Fibroblast of lung (primary cell): ENCODE data around the gene LRRC55. TPM values are rescaled to one million over a fixed set of nuclear protein-coding genes. Genes with fewer than 3 reads are reported as not detected.

Experiments used
- DNase-seq, 2 donors: peaks; one replicate each; pipeline versions ENCODE4 v3.0.0 to v3.0.0-alpha.2; 2010; ENCODE audit warnings: low read depth in 2 of 2
- H2AFZ ChIP-seq: 2 replicates; pipeline ENCODE4 v1.5.1; 2012; ENCODE audit warnings: low read length, control low read depth, inconsistent platforms
- H3K27ac ChIP-seq: 2 replicates; pipeline ENCODE4 v1.5.1; 2011; ENCODE audit warnings: low read length, control low read depth; ENCODE audit not compliant: insufficient read depth
- H3K27me3 ChIP-seq: 2 replicates; pipeline ENCODE4 v1.5.1; 2011; ENCODE audit warnings: mild to moderate bottlenecking, low read length; ENCODE audit not compliant: control insufficient read depth, insufficient read depth
- H3K36me3 ChIP-seq: 2 replicates; pipeline ENCODE4 v1.5.1; 2011; ENCODE audit warnings: low read length; ENCODE audit not compliant: control insufficient read depth, insufficient read depth
- H3K4me1 ChIP-seq: 2 replicates; pipeline ENCODE4 v1.5.1; 2011; ENCODE audit warnings: low read length; ENCODE audit not compliant: control insufficient read depth, insufficient read depth; ENCODE audit errors: extremely low read depth
- H3K4me2 ChIP-seq: 2 replicates; pipeline ENCODE4 v1.5.1; 2011; ENCODE audit warnings: low read length, control low read depth; ENCODE audit not compliant: insufficient read depth; ENCODE audit errors: extremely low read depth
- H3K4me3 ChIP-seq, 4 experiments: fragments of 200-600 bp in 1 of 4; sonication (generic) in 1 of 4; replicated peaks in 1 of 4; 2 replicates each; pipeline ENCODE4 v1.5.1; 2011 to 2016; ENCODE audit warnings: low read length in 4 of 4, low read depth in 3 of 4, mild to moderate bottlenecking in 3 of 4, control low read depth in 2 of 4, inconsistent platforms in 1 of 4, mixed read lengths in 1 of 4; ENCODE audit not compliant: insufficient read depth in 1 of 4; ENCODE audit errors: control extremely low read depth in 1 of 4
- H3K79me2 ChIP-seq: 2 replicates; pipeline ENCODE4 v1.5.1; 2012; ENCODE audit warnings: mild to moderate bottlenecking, low read length, inconsistent platforms; ENCODE audit not compliant: control insufficient read depth, insufficient read depth
- H3K9ac ChIP-seq: 2 replicates; pipeline ENCODE4 v1.5.1; 2011; ENCODE audit warnings: mild to moderate bottlenecking, low read length, control low read depth; ENCODE audit not compliant: insufficient read depth
- H3K9me3 ChIP-seq: 2 replicates; pipeline ENCODE4 v1.5.1; 2012; ENCODE audit warnings: low read depth, low read length; ENCODE audit not compliant: control insufficient read depth, insufficient read depth
- H4K20me1 ChIP-seq: 2 replicates; pipeline ENCODE4 v1.5.1; 2011; ENCODE audit warnings: low read length; ENCODE audit not compliant: control insufficient read depth, insufficient read depth; ENCODE audit errors: extremely low read depth
- EZH2 ChIP-seq: IDR thresholded peaks from 2 replicates; pipeline ENCODE4 v1.5.1; 2012; ENCODE audit warnings: low read length, control low read depth, mild to moderate bottlenecking; ENCODE audit errors: missing control alignments
- polyA plus RNA-seq, 2 donors: library from polyadenylated mRNA; depleted of rRNA in 1 of 2; stranded (reverse) in 1 of 2; unstranded in 1 of 2; fragments of >200 nt; gene quantifications; 2 replicates each; pipeline ENCODE4 v1.2.1, GENCODE V29; 2011 to 2012; ENCODE audit warnings: missing spikeins in 1 of 2
- total RNA-seq: library from RNA; depleted of rRNA; stranded (reverse); fragments of >200 nt; gene quantifications from 2 replicates; pipeline ENCODE4 v1.2.1, GENCODE V29; 2014
- TF ChIP-seq, protein P1 (sequence below), 2 donors: IDR thresholded peaks in 1 of 2; conservative IDR thresholded peaks in 1 of 2; 1 replicate in 1 of 2; 2 replicates in 1 of 2; pipeline ENCODE4 v1.5.1; 2011 to 2012; ENCODE audit warnings: low read length in 2 of 2, control low read depth in 1 of 2, inconsistent platforms in 1 of 2, low read depth in 1 of 2, mild to moderate bottlenecking in 1 of 2

LRRC55 gene
- total and polyA plus RNA-seq, 2 donors (not counting 1 experiment from before 2014, with no cell fraction given), result not detected

DNA sequence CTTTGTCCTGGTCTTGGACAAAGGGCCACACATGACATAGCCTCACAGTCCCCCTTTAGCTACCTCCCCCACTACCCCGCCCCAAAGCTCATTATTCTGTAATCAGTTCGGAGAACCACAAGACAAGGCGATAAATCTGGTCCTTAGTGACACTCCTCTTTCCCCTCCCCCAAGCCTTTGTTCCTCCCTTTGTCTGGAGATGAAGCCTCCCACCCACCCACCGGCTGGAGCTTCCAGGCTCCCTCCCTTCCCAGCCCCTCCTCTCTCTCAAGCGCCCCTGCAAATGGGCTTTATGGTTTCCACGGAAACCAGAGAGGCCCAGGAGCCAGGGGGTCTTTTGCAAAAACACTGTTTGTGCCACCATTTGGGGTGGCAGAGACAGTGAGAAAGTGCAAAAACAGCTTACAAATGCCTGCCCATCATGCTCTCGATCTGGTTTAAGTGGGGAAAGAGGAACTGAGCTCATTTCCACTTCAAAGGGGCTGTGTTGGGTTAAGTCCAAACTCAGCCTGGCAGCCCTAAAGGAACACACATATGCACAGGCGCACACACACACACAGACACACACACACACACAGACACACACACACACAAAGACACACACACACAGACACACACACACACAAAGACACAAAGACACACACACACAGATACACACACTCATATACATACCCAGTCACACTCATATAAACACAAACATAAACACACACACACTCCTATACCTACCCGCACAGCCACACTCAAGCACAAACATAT is 31.8 kb downstream of the LRRC55 start:
- Histone ChIP-seq H3K9ac (no peak overlapping the region), H3K4me1 (peaks cover 7% of the 10 kb centered on the region), H3K27ac (no peak overlapping the region), H3K9me3 (no peaks in the 10 kb centered on the region), H3K27me3 (no peaks in the 10 kb centered on the region), H3K79me2 (no peaks in the 10 kb centered on the region), H4K20me1 (no peaks in the 10 kb centered on the region), H3K4me3 (no peak overlapping the region), H3K36me3 (no peaks in the 10 kb centered on the region), H2AFZ (peak overlapping the region; percentile 43), H3K4me2 (peak overlapping the region; percentile 34)
- TF ChIP-seq, protein P1, sequence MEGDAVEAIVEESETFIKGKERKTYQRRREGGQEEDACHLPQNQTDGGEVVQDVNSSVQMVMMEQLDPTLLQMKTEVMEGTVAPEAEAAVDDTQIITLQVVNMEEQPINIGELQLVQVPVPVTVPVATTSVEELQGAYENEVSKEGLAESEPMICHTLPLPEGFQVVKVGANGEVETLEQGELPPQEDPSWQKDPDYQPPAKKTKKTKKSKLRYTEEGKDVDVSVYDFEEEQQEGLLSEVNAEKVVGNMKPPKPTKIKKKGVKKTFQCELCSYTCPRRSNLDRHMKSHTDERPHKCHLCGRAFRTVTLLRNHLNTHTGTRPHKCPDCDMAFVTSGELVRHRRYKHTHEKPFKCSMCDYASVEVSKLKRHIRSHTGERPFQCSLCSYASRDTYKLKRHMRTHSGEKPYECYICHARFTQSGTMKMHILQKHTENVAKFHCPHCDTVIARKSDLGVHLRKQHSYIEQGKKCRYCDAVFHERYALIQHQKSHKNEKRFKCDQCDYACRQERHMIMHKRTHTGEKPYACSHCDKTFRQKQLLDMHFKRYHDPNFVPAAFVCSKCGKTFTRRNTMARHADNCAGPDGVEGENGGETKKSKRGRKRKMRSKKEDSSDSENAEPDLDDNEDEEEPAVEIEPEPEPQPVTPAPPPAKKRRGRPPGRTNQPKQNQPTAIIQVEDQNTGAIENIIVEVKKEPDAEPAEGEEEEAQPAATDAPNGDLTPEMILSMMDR (conservative IDR thresholded peaks at IDR 0.05 in 1 of 2, IDR thresholded peaks at IDR 0.05 in 1 of 2; ENCODE audit: low read depth in 1 of 2, low read length in 2 of 2), result no peak
- no peak for TF ChIP-seq EZH2
- peak; percentile 58 to 70 for DNase-seq

DNA sequence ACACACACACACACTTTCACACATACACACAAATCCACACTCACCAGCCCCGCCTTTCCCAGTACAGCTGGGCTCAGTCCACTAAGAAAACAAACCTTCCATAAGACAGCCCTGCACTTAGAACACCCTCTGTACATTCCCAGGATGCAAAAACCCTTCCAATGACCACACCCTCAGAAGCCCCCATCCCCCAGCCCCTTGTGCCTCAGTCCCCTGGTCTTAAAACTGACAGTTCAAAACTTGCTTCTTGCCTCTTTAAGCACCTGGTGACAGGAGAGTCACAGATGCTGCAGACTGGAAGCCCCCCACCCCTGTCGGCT is 32.3 kb downstream of the LRRC55 start:
- H2AFZ ChIP-seq, result peak overlapping the region; percentile 43
- H3K4me1 ChIP-seq, result peaks cover 7% of the 10 kb centered on the region
- H3K36me3 ChIP-seq, result no peaks in the 10 kb centered on the region
- peak overlapping the region; percentile 34 for H3K4me2 ChIP-seq
- H3K27ac ChIP-seq, result no peak overlapping the region
- no peaks in the 10 kb centered on the region for H3K79me2 ChIP-seq
- peak; percentile 62 to 67 for DNase-seq
- no peaks in the 10 kb centered on the region for H3K27me3 ChIP-seq
- H3K9me3 ChIP-seq, result no peaks in the 10 kb centered on the region
- no peaks in the 10 kb centered on the region for H4K20me1 ChIP-seq
- no peak overlapping the region for H3K4me3 ChIP-seq
- TF ChIP-seq, protein P1 (conservative IDR thresholded peaks at IDR 0.05 in 1 of 2, IDR thresholded peaks at IDR 0.05 in 1 of 2; ENCODE audit: low read depth in 1 of 2, low read length in 2 of 2), result no peak
- no peak for TF ChIP-seq EZH2
- H3K9ac ChIP-seq, result no peak overlapping the region

DNA sequence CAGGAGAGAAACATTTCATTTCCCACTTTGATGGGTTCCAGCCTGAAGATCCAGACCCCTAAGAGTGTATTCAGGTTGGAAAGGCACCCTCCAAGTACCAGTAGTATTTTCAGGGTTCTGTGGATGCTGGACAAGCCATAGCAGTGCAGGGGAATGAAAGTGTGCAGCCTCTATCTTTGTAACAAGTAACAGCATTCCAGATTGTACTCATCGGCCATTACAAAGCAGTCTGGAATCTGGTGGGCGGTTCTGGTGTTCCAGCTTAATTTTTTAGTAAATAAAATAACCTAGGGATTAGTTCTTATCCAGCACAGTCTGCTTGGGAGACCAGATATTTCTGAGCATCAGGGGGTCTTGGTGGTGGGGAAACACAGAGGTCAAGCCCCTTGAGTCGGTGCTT is 32.7 kb downstream of the LRRC55 start:
- peak; percentile 69 to 91 for DNase-seq
- Histone ChIP-seq H3K9me3 (no peaks in the 10 kb centered on the region), H3K4me1 (peaks cover 7% of the 10 kb centered on the region), H3K4me3 (no peak overlapping the region), H3K79me2 (no peaks in the 10 kb centered on the region), H3K36me3 (no peaks in the 10 kb centered on the region), H3K4me2 (peak overlapping the region; percentile 34), H3K9ac (no peak overlapping the region), H2AFZ (peak overlapping the region; percentile 22), H3K27me3 (no peaks in the 10 kb centered on the region), H4K20me1 (no peaks in the 10 kb centered on the region), H3K27ac (no peak overlapping the region)
- TF ChIP-seq EZH2, result no peak
- TF ChIP-seq, protein P1 (conservative IDR thresholded peaks at IDR 0.05 in 1 of 2, IDR thresholded peaks at IDR 0.05 in 1 of 2; ENCODE audit: low read depth in 1 of 2, low read length in 2 of 2), result peak in 1 of 2 donors; percentile 20
